T-helper 22 cell (primary cell): Measurements from ENCODE around the gene CHTOP.

ENCODE experiments used
- DNase-seq: peaks from one replicate; pipeline ENCODE4 v3.0.0-alpha.2; 2020; ENCODE audit warnings: low read depth

The CHTOP gene

DNA sequence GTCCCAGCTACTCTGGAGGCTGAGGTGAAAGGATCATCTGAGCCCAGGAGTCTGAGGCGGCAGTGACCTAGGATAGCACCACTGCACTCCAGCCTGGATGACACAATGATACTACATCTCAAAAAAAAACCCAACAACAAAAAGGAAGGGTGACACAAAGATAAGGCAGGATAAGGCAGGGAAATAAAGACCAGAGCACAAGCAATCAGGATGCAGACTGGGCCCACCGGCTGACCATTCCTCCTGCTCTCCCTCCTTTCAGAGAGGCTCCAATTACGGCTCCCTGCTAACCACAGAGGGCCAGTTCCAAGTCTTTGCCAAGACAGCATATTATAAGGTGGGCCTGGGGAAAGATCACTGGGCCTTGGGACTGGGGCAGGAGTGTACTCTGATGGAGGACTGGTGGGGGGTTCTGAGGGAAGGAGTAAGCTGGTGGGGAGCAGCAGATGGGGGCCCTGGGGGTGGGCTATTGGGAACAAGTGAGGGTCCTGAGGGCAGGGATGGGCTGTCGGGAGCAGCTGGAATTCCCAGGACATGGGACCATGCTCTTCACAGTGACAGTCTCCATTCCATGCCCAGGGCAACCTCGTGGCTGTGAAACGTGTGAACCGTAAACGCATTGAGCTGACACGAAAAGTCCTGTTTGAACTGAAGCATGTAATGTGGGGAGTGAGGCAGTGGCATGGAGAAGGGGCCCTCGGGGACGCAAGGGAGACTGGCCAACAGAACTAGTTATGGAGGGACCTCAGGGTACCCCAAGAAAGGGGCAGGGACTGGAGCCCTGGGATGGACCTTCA, 51.9 kb downstream of the CHTOP start:
- DNase-seq, result no peak

DNA sequence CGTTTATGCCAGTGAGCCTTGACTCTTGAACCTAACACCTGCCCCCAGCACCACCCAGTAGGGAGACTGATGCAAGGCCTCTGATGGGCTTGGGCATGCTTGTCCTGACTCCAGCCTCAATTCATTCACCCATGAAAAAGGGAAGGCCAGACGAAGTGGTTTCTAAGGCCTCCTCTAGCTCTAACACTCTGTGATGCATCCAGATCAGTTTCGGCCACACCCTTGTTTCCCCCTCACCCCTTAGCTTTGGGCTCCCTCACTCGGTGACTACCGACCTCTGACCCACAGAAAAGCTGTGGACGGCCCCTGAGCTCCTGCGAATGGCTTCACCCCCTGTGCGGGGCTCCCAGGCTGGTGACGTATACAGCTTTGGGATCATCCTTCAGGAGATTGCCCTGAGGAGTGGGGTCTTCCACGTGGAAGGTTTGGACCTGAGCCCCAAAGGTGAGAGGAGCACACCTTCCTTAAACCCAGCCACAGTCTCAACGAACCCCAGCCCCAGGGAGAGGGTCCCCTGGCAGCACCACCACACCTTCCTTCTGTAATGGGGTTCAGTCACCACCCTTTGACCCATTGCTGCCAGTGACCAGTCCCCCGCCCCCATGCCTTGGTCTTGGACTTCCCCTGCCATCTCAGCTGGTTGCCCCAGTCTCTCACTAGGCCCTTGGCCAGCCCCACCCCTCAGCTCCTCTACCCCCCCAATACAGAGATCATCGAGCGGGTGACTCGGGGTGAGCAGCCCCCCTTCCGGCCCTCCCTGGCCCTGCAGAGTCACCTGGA, 53.7 kb downstream of the CHTOP start:
- DNase-seq, result no peak

DNA sequence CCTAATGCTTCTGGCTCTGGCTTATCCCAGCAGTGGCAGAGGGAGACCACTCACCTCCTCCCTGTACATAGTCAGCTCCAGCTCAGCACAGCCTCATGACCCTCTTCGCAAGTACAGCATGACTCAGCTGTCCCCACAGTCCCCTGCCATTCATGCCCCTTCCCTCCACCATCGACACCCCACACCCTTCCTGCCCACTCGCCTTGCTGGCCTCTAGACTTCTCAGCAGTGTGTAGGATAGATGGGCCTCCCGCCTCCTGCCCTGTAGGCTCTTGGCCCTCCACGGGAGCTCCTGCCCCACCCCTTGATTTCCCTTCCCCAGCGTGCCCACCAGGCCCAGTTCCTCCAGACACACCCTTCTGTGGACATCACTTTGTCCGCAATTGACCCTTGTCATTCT, 54.4 kb downstream of the CHTOP start:
- DNase-seq, result no peak

DNA sequence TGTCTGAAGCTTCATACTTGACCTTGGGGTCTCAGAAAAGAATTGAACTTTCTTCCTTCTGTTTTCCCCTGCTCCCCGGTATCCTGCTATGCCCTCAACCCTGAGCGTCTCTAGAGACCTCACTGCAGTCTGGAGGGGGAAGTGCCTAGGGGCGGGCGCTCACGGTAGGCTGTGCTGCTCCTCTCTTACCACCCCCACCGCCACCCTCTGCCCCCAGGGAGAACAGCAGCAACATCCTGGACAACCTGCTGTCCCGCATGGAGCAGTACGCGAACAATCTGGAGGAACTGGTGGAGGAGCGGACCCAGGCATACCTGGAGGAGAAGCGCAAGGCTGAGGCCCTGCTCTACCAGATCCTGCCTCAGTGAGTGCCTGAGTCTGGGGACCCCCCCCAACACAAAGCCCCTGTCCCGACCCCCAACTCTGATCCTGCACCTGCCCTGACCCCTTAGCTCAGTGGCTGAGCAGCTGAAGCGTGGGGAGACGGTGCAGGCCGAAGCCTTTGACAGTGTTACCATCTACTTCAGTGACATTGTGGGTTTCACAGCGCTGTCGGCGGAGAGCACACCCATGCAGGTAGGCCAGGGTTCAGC, 55.0 kb downstream of the CHTOP start:
- DNase-seq, result no peak

DNA sequence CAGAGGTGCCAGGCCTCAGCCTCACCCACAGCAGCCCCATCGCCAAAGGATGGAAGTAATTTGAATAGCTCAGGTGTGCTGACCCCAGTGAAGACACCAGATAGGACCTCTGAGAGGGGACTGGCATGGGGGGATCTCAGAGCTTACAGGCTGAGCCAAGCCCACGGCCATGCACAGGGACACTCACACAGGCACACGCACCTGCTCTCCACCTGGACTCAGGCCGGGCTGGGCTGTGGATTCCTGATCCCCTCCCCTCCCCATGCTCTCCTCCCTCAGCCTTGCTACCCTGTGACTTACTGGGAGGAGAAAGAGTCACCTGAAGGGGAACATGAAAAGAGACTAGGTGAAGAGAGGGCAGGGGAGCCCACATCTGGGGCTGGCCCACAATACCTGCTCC, 59.6 kb downstream of the CHTOP start:
- no peak for DNase-seq
